Keratinocyte (primary cell): Measurements from ENCODE around the gene MAFF.

Experiments used
- EZH2 ChIP-seq: IDR thresholded peaks from one replicate; pipeline ENCODE4 v1.6.1; 2012; ENCODE audit warnings: inconsistent platforms, mild to moderate bottlenecking, low read length, moderate library complexity
- TF ChIP-seq, protein P1 (sequence below), 3 experiments: IDR thresholded peaks in 1 of 3; conservative IDR thresholded peaks in 1 of 3; optimal IDR thresholded peaks in 1 of 3; 2 replicates in 2 of 3; 3 replicates in 1 of 3; pipeline versions ENCODE3 to v1.5.1; 2011; ENCODE audit warnings: low read length in 3 of 3, mild to moderate bottlenecking in 3 of 3, moderate library complexity in 2 of 3, control low read depth in 1 of 3, inconsistent platforms in 1 of 3; ENCODE audit not compliant: insufficient read depth in 2 of 3; ENCODE audit errors: extremely low read depth in 1 of 3

DNA sequence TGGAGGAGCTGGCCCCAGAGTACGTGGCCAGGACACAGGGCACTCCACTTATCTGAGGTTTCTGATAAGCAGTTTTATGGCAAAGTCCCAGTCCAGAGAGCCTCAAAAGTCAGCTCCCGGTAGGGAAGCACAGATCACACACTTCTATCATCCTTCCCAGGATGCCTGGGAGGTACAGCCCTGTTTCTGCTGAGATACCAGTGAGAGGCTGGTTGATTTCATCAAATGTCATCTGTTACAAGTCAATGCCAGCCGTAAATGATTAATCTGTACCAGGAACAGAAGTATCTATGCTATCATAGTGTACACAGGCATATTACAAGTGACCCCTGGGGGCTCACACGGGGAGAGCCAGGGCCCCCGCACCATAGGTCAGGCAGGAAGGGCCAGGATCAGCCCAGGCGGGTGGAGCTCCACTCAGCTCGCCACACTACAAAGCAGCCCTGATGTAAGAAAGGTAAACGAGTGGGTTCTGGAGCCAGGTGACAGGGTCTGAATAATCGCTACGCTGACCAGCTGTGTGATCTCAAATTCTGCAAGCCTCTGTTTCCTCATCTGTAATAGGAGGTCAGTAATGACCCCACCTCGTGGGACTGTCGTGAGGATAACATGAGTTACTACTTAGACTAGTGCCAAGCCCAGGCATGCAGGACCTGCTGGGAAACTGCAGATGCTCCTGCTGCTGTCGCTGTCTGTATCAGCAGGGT lies 37.8 kb upstream of the MAFF start:
- TF ChIP-seq EZH2: no peak
- TF ChIP-seq, protein P1, sequence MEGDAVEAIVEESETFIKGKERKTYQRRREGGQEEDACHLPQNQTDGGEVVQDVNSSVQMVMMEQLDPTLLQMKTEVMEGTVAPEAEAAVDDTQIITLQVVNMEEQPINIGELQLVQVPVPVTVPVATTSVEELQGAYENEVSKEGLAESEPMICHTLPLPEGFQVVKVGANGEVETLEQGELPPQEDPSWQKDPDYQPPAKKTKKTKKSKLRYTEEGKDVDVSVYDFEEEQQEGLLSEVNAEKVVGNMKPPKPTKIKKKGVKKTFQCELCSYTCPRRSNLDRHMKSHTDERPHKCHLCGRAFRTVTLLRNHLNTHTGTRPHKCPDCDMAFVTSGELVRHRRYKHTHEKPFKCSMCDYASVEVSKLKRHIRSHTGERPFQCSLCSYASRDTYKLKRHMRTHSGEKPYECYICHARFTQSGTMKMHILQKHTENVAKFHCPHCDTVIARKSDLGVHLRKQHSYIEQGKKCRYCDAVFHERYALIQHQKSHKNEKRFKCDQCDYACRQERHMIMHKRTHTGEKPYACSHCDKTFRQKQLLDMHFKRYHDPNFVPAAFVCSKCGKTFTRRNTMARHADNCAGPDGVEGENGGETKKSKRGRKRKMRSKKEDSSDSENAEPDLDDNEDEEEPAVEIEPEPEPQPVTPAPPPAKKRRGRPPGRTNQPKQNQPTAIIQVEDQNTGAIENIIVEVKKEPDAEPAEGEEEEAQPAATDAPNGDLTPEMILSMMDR (optimal IDR thresholded peaks at IDR 0.05 in 1 of 3, IDR thresholded peaks at IDR 0.05 in 1 of 3, conservative IDR thresholded peaks at IDR 0.05 in 1 of 3; ENCODE audit: extremely low read depth in 1 of 3, insufficient read depth in 2 of 3, low read length in 3 of 3): no peak
